ENCODE data around the gene PSMG3.

The PSMG3 gene

DNA sequence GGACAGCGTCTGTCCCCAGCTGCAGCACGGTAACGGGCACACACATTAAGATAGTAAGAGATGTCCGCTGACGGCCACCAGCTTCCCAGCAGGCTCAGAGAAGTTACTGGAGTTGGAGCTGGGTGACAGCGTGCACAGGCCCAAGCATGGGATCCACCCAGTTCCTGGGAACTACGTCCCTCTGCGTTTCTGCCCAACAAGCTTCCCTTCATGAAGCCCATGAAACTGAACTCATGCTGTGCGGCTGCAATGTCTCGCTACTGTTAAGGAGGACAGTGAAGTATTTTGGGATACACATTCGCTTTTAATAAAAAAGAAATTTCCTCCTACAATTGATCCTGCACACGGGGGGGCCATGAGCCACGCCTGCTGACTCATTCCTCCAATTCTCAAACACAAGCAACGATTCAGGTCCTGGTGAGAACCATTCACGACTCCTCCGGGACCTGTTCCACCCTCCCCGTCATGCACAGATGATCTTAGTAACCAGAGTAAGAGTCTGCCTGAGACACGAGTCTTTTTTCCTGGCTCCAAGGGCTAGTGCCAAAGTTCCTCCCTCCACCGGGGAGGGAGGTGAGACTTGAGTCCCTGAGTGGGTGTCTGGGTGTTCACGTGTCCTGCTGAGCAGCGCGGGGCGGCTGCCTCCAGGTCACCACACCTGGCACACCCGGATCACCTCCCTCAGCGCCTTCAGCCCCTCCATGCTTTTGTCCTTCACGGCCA, 2.6 kb downstream of the PSMG3 start:
- no peak overlapping the region for H3K4me2 ChIP-seq (ENCODE audit: low read length)
- H2AFZ ChIP-seq = no peak overlapping the region
- TF ChIP-seq, protein P1, sequence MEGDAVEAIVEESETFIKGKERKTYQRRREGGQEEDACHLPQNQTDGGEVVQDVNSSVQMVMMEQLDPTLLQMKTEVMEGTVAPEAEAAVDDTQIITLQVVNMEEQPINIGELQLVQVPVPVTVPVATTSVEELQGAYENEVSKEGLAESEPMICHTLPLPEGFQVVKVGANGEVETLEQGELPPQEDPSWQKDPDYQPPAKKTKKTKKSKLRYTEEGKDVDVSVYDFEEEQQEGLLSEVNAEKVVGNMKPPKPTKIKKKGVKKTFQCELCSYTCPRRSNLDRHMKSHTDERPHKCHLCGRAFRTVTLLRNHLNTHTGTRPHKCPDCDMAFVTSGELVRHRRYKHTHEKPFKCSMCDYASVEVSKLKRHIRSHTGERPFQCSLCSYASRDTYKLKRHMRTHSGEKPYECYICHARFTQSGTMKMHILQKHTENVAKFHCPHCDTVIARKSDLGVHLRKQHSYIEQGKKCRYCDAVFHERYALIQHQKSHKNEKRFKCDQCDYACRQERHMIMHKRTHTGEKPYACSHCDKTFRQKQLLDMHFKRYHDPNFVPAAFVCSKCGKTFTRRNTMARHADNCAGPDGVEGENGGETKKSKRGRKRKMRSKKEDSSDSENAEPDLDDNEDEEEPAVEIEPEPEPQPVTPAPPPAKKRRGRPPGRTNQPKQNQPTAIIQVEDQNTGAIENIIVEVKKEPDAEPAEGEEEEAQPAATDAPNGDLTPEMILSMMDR (IDR thresholded peaks at IDR 0.05) = no peak
- H3K4me3 ChIP-seq (ENCODE audit: low read depth, low read length) = no peak overlapping the region
- H3K27me3 ChIP-seq (ENCODE audit: control insufficient read depth, insufficient read depth, low read length) = no peaks in the 10 kb centered on the region
- H3K4me1 ChIP-seq = no peaks in the 10 kb centered on the region
- H3K27ac ChIP-seq = no peak overlapping the region
- no peak overlapping the region for H3K9ac ChIP-seq
- H3K36me3 ChIP-seq (ENCODE audit: control insufficient read depth, insufficient read depth, low read length) = no peaks in the 10 kb centered on the region
- no peaks in the 10 kb centered on the region for H3K9me3 ChIP-seq (ENCODE audit: control insufficient read depth, low read length)
- no peaks in the 10 kb centered on the region for H3K79me2 ChIP-seq

DNA sequence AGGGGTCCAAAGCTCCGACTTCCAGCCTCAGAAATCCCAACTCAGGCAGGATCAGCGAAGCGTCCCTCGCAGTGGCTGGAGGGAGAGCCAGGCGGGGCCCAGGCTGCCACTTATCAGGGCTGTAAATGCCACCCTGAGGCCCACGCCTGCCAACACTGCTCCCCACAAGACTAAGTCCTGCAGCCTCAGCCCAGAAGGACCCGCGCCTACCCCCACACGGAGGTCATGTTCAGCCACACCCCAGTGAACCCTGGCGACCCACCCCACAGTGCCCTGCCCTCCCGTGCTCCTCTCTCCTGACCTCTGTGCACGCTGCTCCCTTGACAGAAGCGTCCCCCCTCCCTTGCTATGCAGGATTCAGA, 3.2 kb downstream of the PSMG3 start:
- H3K4me2 ChIP-seq (ENCODE audit: low read length) = no peak overlapping the region
- H3K79me2 ChIP-seq = no peaks in the 10 kb centered on the region
- no peak overlapping the region for H3K9ac ChIP-seq
- TF ChIP-seq, protein P1 (IDR thresholded peaks at IDR 0.05) = no peak
- no peak overlapping the region for H2AFZ ChIP-seq
- H3K27me3 ChIP-seq (ENCODE audit: control insufficient read depth, insufficient read depth, low read length) = no peaks in the 10 kb centered on the region
- no peak overlapping the region for H3K27ac ChIP-seq
- H3K9me3 ChIP-seq (ENCODE audit: control insufficient read depth, low read length) = no peaks in the 10 kb centered on the region
- no peaks in the 10 kb centered on the region for H3K4me1 ChIP-seq
- H3K36me3 ChIP-seq (ENCODE audit: control insufficient read depth, insufficient read depth, low read length) = no peaks in the 10 kb centered on the region
- no peak overlapping the region for H3K4me3 ChIP-seq (ENCODE audit: low read depth, low read length)

DNA sequence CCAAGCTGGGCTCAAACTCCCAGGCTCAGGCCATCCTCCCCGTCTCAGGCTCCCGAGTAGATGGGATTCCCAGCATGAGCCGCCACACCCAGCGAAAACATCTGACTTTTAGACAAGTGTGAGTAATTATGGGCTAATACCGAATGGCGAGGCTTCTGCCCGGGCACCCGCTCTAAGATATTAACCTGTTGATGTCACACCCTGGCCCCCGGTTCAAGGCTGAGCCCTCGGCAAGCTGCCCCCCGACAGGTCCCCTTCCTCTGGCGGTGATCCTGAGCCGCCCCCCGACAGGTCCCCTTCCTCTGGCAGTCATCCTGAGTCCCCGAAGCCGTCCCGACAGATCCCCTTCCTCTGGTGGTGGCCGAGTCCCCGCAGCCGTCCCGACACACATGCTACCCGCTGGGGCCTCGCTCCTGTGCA, 5.2 kb downstream of the PSMG3 start:
- Histone ChIP-seq H3K27ac (no peak overlapping the region), H3K4me1 (no peaks in the 10 kb centered on the region), H3K79me2 (no peaks in the 10 kb centered on the region), H3K9me3 (ENCODE audit: control insufficient read depth, low read length) (no peaks in the 10 kb centered on the region), H3K4me3 (ENCODE audit: low read depth, low read length) (no peak overlapping the region), H3K4me2 (ENCODE audit: low read length) (no peak overlapping the region), H3K36me3 (ENCODE audit: control insufficient read depth, insufficient read depth, low read length) (no peaks in the 10 kb centered on the region), H3K9ac (no peak overlapping the region), H3K27me3 (ENCODE audit: control insufficient read depth, insufficient read depth, low read length) (no peaks in the 10 kb centered on the region), H2AFZ (no peak overlapping the region)
- TF ChIP-seq, protein P1 (IDR thresholded peaks at IDR 0.05) = no peak

DNA sequence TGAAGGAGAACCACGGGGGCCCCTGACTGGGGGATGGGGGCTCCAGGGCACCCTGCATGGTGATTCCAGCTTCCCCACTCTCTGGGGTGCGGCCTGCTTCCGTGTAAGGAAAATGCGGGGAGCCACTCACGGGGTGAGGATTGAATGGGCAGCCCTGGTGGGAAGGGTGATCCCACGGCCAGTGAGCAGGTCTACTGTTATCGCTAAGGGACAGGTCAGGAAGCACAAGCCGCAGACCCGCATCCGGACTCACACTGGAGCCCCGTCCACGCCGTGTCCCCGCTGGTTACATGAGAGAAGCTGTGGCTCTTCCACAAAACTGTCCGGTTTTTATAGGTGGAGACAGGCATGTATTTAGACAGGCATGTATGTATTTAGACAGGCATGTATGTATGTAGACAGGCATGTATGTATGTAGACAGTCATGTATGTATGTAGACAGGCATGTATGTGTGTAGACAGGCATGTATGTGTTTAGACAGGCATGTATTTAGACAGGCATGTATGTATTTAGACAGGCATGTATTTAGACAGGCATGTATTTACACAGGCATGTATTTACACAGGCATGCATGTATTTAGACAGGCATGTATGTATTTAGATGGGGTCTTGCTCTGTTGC, 5.7 kb downstream of the PSMG3 start:
- no peak overlapping the region for H3K27ac ChIP-seq
- no peaks in the 10 kb centered on the region for H3K36me3 ChIP-seq (ENCODE audit: control insufficient read depth, insufficient read depth, low read length)
- no peaks in the 10 kb centered on the region for H3K27me3 ChIP-seq (ENCODE audit: control insufficient read depth, insufficient read depth, low read length)
- no peaks in the 10 kb centered on the region for H3K4me1 ChIP-seq
- TF ChIP-seq, protein P1 (IDR thresholded peaks at IDR 0.05) = no peak
- H3K79me2 ChIP-seq = no peaks in the 10 kb centered on the region
- no peak overlapping the region for H3K4me3 ChIP-seq (ENCODE audit: low read depth, low read length)
- no peak overlapping the region for H3K9ac ChIP-seq
- H2AFZ ChIP-seq = no peak overlapping the region
- H3K4me2 ChIP-seq (ENCODE audit: low read length) = no peak overlapping the region
- no peaks in the 10 kb centered on the region for H3K9me3 ChIP-seq (ENCODE audit: control insufficient read depth, low read length)

DNA sequence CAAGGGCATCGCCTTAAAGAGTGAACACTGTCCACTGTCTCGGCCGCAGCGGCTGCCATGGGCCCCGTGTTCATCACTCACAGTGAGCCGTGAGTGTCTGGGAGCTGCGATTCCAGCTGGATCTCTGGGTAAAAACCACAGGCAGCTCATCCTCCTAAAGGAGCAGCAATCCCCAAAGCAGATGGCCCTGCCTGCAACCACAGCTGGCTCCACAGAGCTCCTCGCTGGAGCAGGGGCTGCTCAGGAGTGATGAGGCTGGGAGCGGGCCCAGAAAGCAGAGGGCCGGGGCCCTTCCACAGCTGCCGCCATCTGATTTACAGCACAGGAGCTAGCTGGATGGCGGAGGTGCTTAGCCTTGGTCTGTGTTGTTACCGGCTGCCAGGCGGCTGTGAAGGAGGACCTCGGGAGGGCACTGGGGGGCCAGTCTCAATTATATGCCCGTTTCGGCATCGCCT, 7.2 kb downstream of the PSMG3 start:
- TF ChIP-seq, protein P1 (IDR thresholded peaks at IDR 0.05) = no peak
- Histone ChIP-seq H3K27ac (no peak overlapping the region), H2AFZ (no peak overlapping the region), H3K9me3 (ENCODE audit: control insufficient read depth, low read length) (no peaks in the 10 kb centered on the region), H3K36me3 (ENCODE audit: control insufficient read depth, insufficient read depth, low read length) (no peaks in the 10 kb centered on the region), H3K79me2 (no peaks in the 10 kb centered on the region), H3K9ac (no peak overlapping the region), H3K27me3 (ENCODE audit: control insufficient read depth, insufficient read depth, low read length) (no peaks in the 10 kb centered on the region), H3K4me1 (no peaks in the 10 kb centered on the region), H3K4me2 (ENCODE audit: low read length) (no peak overlapping the region), H3K4me3 (ENCODE audit: low read depth, low read length) (no peak overlapping the region)
